ENCODE measurements around the gene KRTAP1-4.

DNA sequence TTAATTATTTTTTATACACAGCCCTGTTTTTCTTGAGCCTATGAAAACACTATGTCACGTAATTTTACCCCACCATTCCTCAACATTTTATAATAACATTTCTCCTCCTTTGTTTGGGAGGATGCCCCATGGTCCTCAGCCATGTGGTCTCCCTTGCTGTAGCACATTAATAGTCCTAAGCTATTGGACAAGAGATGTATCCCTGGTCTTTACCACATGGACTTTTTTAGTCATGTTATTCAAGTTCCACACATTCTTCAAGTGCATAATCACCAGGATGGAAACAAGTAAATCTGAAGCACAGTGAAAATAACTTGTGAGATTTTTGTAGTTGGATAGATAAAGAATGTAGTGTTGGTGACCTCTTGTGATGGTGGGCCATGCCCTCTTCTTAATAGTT, 32.0 kb upstream of the KRTAP1-4 start:
- TF ChIP-seq EZH2 (IDR thresholded peaks at IDR 0.05; ENCODE audit: insufficient read depth, poor library complexity, severe bottlenecking), result no peak
- TF ChIP-seq EZH2phosphoT487 (IDR thresholded peaks at IDR 0.05; ENCODE audit: insufficient read depth, low read depth), result no peak

Data from GM23248 (cell line).